Measurements from ENCODE around the gene GPR161. TPM values are rescaled to one million over a fixed set of nuclear protein-coding genes. Genes with fewer than 3 reads are reported as not detected.

Gene GPR161
- total and polyA plus RNA-seq, 9 of the 15 experiments (the other 6 are each of a cell fraction or from before 2014, with no cell fraction given): 0.15 to 2.4 (median 0.76) TPM

DNA sequence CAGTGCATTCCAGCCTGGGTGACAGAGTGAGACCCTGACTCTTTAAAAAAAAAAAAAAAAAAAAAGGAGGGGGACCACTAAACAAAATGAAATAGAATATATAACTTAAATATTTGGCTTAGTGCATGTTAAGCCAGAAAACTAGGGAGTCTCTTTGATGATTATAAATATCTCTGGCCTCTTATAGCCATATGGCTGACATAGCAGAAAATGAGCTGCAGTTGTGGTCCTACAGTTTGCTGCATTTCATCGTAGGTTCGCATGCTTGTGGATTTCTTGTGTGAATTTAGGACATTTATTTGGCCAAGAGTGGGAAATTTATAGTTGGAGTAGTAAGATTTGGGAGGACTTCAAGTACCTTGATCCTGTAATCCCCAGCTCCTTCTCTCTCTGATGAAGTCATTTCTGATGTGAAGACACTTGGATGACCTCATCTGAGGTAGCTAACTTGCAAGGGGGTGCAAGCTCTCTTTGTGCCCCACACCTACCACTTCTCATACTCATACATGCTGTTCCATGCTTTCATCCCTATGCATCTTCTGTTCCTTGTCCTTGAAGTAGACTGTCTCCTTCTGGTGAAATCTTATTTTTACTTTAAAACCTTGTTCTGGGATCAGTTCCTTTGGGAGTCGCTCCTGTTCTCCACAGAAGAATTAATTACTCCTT, 35.7 kb upstream of the GPR161 start:
- H3K79me2 ChIP-seq (ENCODE audit: control insufficient read depth, insufficient read depth, low read length): no peaks in the 10 kb centered on the region
- H3K4me3 ChIP-seq: no peak overlapping the region
- peak; percentile 32 for ATAC-seq
- no peaks in the 10 kb centered on the region for H4K20me1 ChIP-seq (replicated peaks; ENCODE audit: control insufficient read depth, insufficient read depth, low read length)
- no peaks in the 10 kb centered on the region for H3K9me1 ChIP-seq (ENCODE audit: control insufficient read depth, insufficient read depth, low read length)
- intact Hi-C loops (cut with micrococcal nuclease): no loop called here
- DNase-seq (ENCODE audit: extremely low read depth in 1 of 4, low spot score in 3 of 4): no peak
- H2AFZ ChIP-seq (ENCODE audit: low read depth, low read length): peak overlapping the region; percentile 60
- H3K27me3 ChIP-seq (ENCODE audit: control insufficient read depth in 2 of 2, insufficient read depth in 2 of 2, low read length in 2 of 2): no peaks in the 10 kb centered on the region
- WGBS (ENCODE audit: insufficient coverage, low coverage, missing lambda C conversion rate): 41% methylated on average over 3 of the region's 3 CpGs
- BruUV-seq (replicated peaks): no TSS peak
- no peak for FAIRE-seq
- no peak overlapping the region for H3K9ac ChIP-seq (ENCODE audit: insufficient read depth in 1 of 2, low read depth in 2 of 2, low read length in 2 of 2)
- no peak overlapping the region for H3K27ac ChIP-seq (ENCODE audit: extremely low read depth, low read depth, low read length)
- ChIA-PET CTCF (ENCODE audit: low intra/inter-chr PET ratio) (no interaction called here), POLR2A (interaction anchor here (0.9 kb wide), 1 partner anchor 16 kb away, joined by 3 read pairs; no protein-coding TSS in a partner anchor)
- in situ Hi-C loops (cut with MboI): no loop called here
- peaks cover 0 to 5% of the 10 kb centered on the region in 2 experiments; a peak in 1 of 5 replicates for H3K4me1 ChIP-seq (replicated peaks in 1 of 2; ENCODE audit: control insufficient read depth in 2 of 2, insufficient read depth in 2 of 2, low read length in 2 of 2)
- no peak overlapping the region for H3K4me2 ChIP-seq (ENCODE audit: insufficient read depth, low read length)
- H3K36me3 ChIP-seq (ENCODE audit: control insufficient read depth, insufficient read depth, low read length): no peaks in the 10 kb centered on the region
- no peaks in the 10 kb centered on the region for H3K9me3 ChIP-seq (replicated peaks; ENCODE audit: control insufficient read depth, insufficient read depth, low read depth, low read length)
- TF ChIP-seq NUFIP1 (IDR thresholded peaks at IDR 0.05; ENCODE audit: partially characterized antibody) (no peak), RREB1 (CRISPR knock-in tag; IDR thresholded peaks at IDR 0.05) (no peak), CBX5 (IDR thresholded peaks at IDR 0.05; ENCODE audit: borderline replicate concordance, low read depth) (no peak), PRDM10 (IDR thresholded peaks at IDR 0.05; ENCODE audit: partially characterized antibody) (peak; percentile 62), EHMT2 (IDR thresholded peaks at IDR 0.05) (no peak), MLX (CRISPR knock-in tag; conservative IDR thresholded peaks at IDR 0.05) (no peak), ZNF384 (IDR thresholded peaks at IDR 0.05; ENCODE audit: low read depth, low read length) (no peak), XRCC5 (IDR thresholded peaks at IDR 0.05; ENCODE audit: low read depth, low read length) (no peak)
- TF ChIP-seq, protein P1, sequence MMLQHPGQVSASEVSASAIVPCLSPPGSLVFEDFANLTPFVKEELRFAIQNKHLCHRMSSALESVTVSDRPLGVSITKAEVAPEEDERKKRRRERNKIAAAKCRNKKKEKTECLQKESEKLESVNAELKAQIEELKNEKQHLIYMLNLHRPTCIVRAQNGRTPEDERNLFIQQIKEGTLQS (IDR thresholded peaks at IDR 0.05): peak; percentile 85
- TF ChIP-seq, protein P1 (CRISPR knock-in tag; conservative IDR thresholded peaks at IDR 0.05): no peak

Measured in K562 (cell line).